SK-N-SH (cell line): Measurements from ENCODE around the gene ELMO1.

Experiments used
- CTCF ChIP-seq: fragments of 200-600 bp; sonication (generic); IDR thresholded peaks from 2 replicates; pipeline ENCODE4 v1.6.1; 2017; ENCODE audit warnings: antibody characterized with exemption, mild to moderate bottlenecking, moderate library complexity
- JUND ChIP-seq: IDR thresholded peaks from 2 replicates; pipeline ENCODE4 v1.4.0; 2012
- RCOR1 ChIP-seq: fragments of 150-350 bp; IDR thresholded peaks from 2 replicates; pipeline ENCODE4 v1.6.1; 2017; ENCODE audit warnings: antibody characterized with exemption, low read length
- ZBTB33 ChIP-seq: IDR thresholded peaks from 2 replicates; pipeline ENCODE4 v1.4.0; 2012; ENCODE audit warnings: low read depth, borderline replicate concordance

DNA sequence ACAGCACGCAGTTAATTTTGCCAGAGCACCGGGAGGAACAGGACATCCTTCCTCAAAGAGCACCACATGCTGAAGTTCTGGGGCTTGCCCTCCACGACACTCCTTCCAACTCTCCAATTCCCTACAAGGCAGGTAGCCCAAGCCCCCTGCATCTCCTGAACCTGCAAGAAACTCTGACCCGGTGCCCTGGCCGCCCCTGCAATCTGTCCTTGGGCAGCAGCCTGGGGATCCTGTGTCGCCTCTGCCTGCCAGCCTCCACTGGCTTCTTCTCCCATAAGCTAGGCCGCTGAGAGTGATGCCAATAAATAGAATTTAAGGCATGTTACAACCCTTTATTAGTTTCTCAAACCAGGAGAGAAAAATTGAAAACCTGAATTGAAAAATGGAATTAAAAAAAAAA lies 182.8 kb downstream of the ELMO1 start:
- TF ChIP-seq CTCF (no peak), ZBTB33 (no peak), JUND (no peak), RCOR1 (no peak)
